ENCODE results near the gene PPIP5K2. TPM values are rescaled to one million over a fixed set of nuclear protein-coding genes. Genes with fewer than 3 reads are reported as not detected.

Gene PPIP5K2
- total and polyA plus RNA-seq, 7 experiments from 2014 or later, result 19.2 to 77.4 (median 62.5) TPM

DNA sequence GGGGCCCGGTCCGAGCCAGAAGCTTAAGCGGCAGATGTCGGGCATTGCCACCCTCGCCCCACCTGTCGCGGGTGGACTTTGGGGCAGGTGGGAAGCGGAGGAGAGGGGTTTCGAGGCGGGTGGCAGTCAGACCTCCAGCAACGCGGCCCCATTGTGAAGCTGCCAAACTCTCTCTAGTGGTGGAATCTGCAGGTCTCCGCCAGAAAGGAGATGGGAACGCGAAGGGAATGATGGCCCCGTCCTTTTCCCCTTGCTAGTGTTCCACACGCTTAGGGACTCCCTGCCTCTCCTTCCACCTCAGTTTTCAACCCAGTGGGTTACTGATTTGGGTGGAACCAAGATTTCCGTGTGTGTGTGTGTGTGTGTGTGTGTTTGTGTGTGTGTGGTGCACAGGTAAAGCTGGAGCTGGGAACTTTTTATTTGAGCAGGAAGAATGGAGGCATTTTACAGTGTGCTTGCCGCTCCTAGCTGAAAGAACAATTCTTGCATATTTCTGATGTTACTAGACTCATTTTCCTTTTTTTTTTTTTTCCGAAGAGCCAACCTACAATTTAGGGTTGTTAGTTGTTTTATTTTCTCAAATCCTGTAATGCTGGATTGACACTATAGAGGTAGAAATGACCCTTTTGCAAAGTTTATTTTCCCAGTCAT is 139.7 kb downstream of the PPIP5K2 start:
- Mint-ChIP-seq H3K4me1 (peaks cover 10 to 25% (median 15%) of the 10 kb centered on the region in 7 donors), H3K27ac (peak overlapping the region in 8 of 9 donors; percentile 17 to 83 (median 62)), H3K4me3 (peak overlapping the region; percentile 79 to 94 (median 88)), H3K27me3 (peaks cover 0 to 24% (median 8%) of the 10 kb centered on the region in 5 donors), H3K36me3 (peaks cover 0 to 5% (median 0%) of the 10 kb centered on the region in 5 donors), H3K9me3 (peaks cover 0 to 4% (median 0%) of the 10 kb centered on the region in 11 donors)
- Histone ChIP-seq H3K27me3 (ENCODE audit: control insufficient read depth in 2 of 2, insufficient read depth in 2 of 2, low read length in 2 of 2) (no peaks in the 10 kb centered on the region), H3K4me3 (ENCODE audit: low read length) (peak overlapping the region; percentile 79), H3K4me1 (ENCODE audit: control insufficient read depth in 2 of 2, insufficient read depth in 2 of 2, low read length in 2 of 2) (no peaks in the 10 kb centered on the region), H3K27ac (ENCODE audit: low read depth, low read length) (peak overlapping the region; percentile 63), H3K9me3 (ENCODE audit: control insufficient read depth in 2 of 3, low read length in 3 of 3) (no peaks in the 10 kb centered on the region), H3K36me3 (ENCODE audit: control insufficient read depth in 2 of 3, insufficient read depth in 3 of 3, low read length in 3 of 3) (peaks cover 0 to 9% (median 0%) of the 10 kb centered on the region in 3 experiments)
- POLR2A ChIA-PET, result interaction anchor here (0.7 to 3.7 kb wide), 3 partner anchors 140 to 303 kb away, joined by 3 to 18 read pairs (median 5); partner anchors contain the start of genes GIN1, NUDT12 and PPIP5K2
- ATAC-seq (no peak), DNase-seq (peak in 4 of 9 donors; percentile 5 to 25 (median 12))
- intact Hi-C loops (cut with micrococcal nuclease), result loop anchor here (2.0 to 10.0 kb wide), 3 partner anchors 35 to 965 kb away; partner anchors contain the start of genes PAM (in 1 of the 2) and SLCO4C1 (in 1 of the 2)
- CTCF ChIA-PET, result interaction anchor here (2.0 kb wide), 1 partner anchor 27 kb away, joined by 8 read pairs; no protein-coding TSS in a partner anchor

DNA sequence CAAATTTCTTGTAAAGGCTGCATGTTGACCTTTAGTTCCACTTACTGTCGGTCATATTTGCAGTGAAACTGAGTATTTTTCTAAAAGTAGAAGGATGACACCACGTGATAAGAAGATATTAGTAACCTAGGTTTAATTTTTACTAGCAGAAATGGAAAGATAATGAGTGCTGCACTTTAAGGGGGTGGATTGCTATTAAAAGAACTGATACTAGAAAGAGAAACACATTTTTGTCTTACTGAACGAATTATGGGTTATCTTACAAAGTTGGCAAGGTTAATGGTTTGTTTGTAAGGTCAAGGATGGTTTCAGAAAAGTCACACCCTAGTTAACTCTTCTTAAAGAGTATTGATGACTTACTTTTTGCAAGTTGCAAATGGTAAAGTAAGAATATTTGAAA is 140.8 kb downstream of the PPIP5K2 start:
- peaks cover 0 to 4% (median 0%) of the 10 kb centered on the region in 11 donors for H3K9me3 Mint-ChIP-seq
- peaks cover 0 to 5% (median 0%) of the 10 kb centered on the region in 5 donors for H3K36me3 Mint-ChIP-seq
- POLR2A ChIA-PET, result no interaction called here
- no peak overlapping the region for H3K27ac Mint-ChIP-seq
- DNase-seq (no peak), ATAC-seq (no peak)
- intact Hi-C loops (cut with micrococcal nuclease), result no loop called here
- peak overlapping the region in 2 of 10 donors; percentile 33 for H3K4me3 Mint-ChIP-seq
- peaks cover 10 to 25% (median 15%) of the 10 kb centered on the region in 7 donors for H3K4me1 Mint-ChIP-seq
- Histone ChIP-seq H3K36me3 (ENCODE audit: control insufficient read depth in 2 of 3, insufficient read depth in 3 of 3, low read length in 3 of 3) (peaks cover 0 to 9% (median 0%) of the 10 kb centered on the region in 3 experiments), H3K27ac (ENCODE audit: low read depth, low read length) (no peak overlapping the region), H3K27me3 (ENCODE audit: control insufficient read depth in 2 of 2, insufficient read depth in 2 of 2, low read length in 2 of 2) (no peaks in the 10 kb centered on the region), H3K9me3 (ENCODE audit: control insufficient read depth in 2 of 3, low read length in 3 of 3) (no peaks in the 10 kb centered on the region), H3K4me3 (ENCODE audit: low read length) (no peak overlapping the region), H3K4me1 (ENCODE audit: control insufficient read depth in 2 of 2, insufficient read depth in 2 of 2, low read length in 2 of 2) (no peaks in the 10 kb centered on the region)
- peaks cover 0 to 14% (median 0%) of the 10 kb centered on the region in 5 donors for H3K27me3 Mint-ChIP-seq
- CTCF ChIA-PET, result no interaction called here

Other genes starting within 250 kb of the PPIP5K2 start
- 10 to 100 TPM in 2 of 5 experiments, 1 to 10 TPM in 3; 4.0 to 20.9 (median 9.6) TPM for gene GIN1, start 163 bp upstream of the PPIP5K2 start, total RNA-seq
- 10 to 100 TPM; 10.3 to 13.0 TPM for gene GIN1, start 163 bp upstream of the PPIP5K2 start, polyA plus RNA-seq
- gene MACIR, start 138.5 kb downstream of the PPIP5K2 start, total RNA-seq, result 1 to 10 TPM; 2.0 to 6.1 (median 2.7) TPM
- gene MACIR, start 138.5 kb downstream of the PPIP5K2 start, polyA plus RNA-seq, result 1 to 10 TPM; 1.4 to 2.3 TPM